ENCODE measurements around the gene ADAM22. TPM values are rescaled to one million over a fixed set of nuclear protein-coding genes. Genes with fewer than 3 reads are reported as not detected.

ADAM22 gene
- total RNA-seq, 1 donor from 2014 or later: 1.6 TPM

GRCh38 chr7:88176190-88176589 is 242.1 kb downstream of the ADAM22 start:
- no peaks in the 10 kb centered on the region for H3K27me3 Mint-ChIP-seq (ENCODE audit: low read depth)
- DNase-seq (ENCODE audit: low spot score): no peak
- H3K4me1 Mint-ChIP-seq (ENCODE audit: low read depth): no peaks in the 10 kb centered on the region
- H3K27ac Mint-ChIP-seq (ENCODE audit: unreplicated experiment): no peak overlapping the region
- no peaks in the 10 kb centered on the region for H3K36me3 Mint-ChIP-seq (ENCODE audit: low read depth)
- no peak for TF ChIP-seq CTCF (IDR thresholded peaks at IDR 0.05)
- no peaks in the 10 kb centered on the region for H3K9me3 Mint-ChIP-seq (ENCODE audit: low read depth)
- H3K4me3 Mint-ChIP-seq (ENCODE audit: unreplicated experiment): no peak overlapping the region

DNA sequence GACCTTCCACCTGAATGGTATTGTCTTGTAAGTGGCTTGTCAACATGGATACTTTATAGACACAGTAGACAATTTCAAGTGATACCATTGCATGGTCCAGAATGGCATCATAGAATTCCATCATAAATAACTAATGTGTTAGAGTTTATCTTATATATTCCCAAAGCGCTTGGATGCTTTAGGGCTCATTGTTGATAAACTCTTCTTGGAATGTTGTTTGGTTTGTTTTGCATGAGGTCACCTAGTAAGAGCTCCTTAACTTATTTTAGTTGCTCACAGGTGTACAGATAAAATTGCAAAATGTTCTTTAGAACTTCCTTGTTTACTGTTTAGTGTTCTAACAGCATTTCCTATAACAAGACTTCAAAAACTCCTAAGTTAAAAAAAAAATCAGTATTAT is 249.0 kb downstream of the ADAM22 start:
- Mint-ChIP-seq H3K4me3 (ENCODE audit: unreplicated experiment) (no peak overlapping the region), H3K9me3 (ENCODE audit: low read depth) (no peaks in the 10 kb centered on the region), H3K36me3 (ENCODE audit: low read depth) (no peaks in the 10 kb centered on the region), H3K4me1 (ENCODE audit: low read depth) (peaks cover 19% of the 10 kb centered on the region), H3K27ac (ENCODE audit: unreplicated experiment) (no peak overlapping the region), H3K27me3 (ENCODE audit: low read depth) (no peaks in the 10 kb centered on the region)
- no peak for TF ChIP-seq CTCF (IDR thresholded peaks at IDR 0.05)
- no peak for DNase-seq (ENCODE audit: low spot score)

DNA sequence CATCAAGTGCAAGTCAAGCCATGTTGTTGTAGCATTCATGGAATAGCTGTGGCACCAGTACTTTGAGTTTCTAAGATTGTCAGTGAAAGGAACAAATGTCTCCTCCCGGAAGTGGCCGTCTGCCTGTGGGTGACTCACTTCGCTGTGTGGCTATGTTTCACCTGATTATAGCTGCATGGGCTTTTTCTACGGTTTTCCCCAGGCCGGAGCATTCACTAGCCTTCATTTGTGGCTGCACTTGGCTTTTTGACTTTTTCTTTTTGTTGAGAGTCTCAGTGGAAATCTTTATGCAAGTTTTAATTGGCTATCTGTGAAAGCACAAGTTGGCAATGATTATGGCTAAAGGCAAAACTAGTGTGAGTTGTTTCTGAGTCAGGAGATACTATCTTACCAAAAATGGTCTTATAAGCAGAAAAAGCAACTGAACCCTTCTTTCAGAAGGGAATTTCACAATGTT is 250.8 kb downstream of the ADAM22 start:
- H3K36me3 Mint-ChIP-seq (ENCODE audit: low read depth): no peaks in the 10 kb centered on the region
- no peak for TF ChIP-seq CTCF (IDR thresholded peaks at IDR 0.05)
- DNase-seq (ENCODE audit: low spot score): no peak
- no peaks in the 10 kb centered on the region for H3K27me3 Mint-ChIP-seq (ENCODE audit: low read depth)
- H3K4me3 Mint-ChIP-seq (ENCODE audit: unreplicated experiment): no peak overlapping the region
- H3K9me3 Mint-ChIP-seq (ENCODE audit: low read depth): no peaks in the 10 kb centered on the region
- H3K4me1 Mint-ChIP-seq (ENCODE audit: low read depth): peaks cover 19% of the 10 kb centered on the region
- H3K27ac Mint-ChIP-seq (ENCODE audit: unreplicated experiment): no peak overlapping the region

DNA sequence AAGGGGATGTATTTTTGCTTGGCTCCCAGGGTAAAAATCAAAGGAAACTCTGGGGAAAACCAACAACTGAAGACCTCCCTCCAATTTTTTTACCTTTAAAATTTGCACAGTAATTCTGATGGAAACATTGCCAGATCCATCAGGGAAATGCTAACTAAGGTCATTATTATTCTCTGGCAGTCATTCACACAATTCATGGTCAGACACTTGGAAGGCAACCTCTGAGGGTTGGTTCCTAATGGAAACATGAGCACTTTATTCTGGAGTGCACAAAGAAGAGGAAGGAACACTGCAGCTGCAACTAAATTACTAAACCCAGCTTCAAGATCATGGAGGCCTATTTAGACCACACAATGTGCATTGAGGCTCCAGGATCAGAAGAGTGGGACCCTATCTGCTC is 251.6 kb downstream of the ADAM22 start:
- no peaks in the 10 kb centered on the region for H3K27me3 Mint-ChIP-seq (ENCODE audit: low read depth)
- no peaks in the 10 kb centered on the region for H3K36me3 Mint-ChIP-seq (ENCODE audit: low read depth)
- no peak overlapping the region for H3K27ac Mint-ChIP-seq (ENCODE audit: unreplicated experiment)
- no peak for DNase-seq (ENCODE audit: low spot score)
- no peaks in the 10 kb centered on the region for H3K9me3 Mint-ChIP-seq (ENCODE audit: low read depth)
- no peak for TF ChIP-seq CTCF (IDR thresholded peaks at IDR 0.05)
- H3K4me1 Mint-ChIP-seq (ENCODE audit: low read depth): peaks cover 19% of the 10 kb centered on the region
- H3K4me3 Mint-ChIP-seq (ENCODE audit: unreplicated experiment): no peak overlapping the region

DNA sequence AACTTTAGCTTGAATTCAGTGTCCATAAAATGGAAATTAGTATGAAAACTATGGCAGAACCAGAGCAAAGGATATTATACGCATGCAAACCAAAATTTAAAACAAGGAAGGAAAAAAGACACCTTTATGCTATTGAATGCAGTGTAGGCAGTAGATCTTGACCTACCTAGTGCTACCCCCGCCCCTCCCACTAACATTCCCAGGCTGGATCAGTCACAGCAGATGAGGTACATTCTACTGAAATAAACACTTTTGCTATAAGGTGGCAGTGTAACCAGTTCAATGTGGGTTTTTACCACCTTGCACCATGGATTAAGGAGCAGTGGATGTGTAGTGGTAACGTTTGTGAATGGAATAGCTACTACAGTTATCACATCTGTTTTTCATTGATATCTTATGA is 257.9 kb downstream of the ADAM22 start:
- Mint-ChIP-seq H3K36me3 (ENCODE audit: low read depth) (no peaks in the 10 kb centered on the region), H3K4me1 (ENCODE audit: low read depth) (peaks cover 9% of the 10 kb centered on the region), H3K27me3 (ENCODE audit: low read depth) (no peaks in the 10 kb centered on the region), H3K9me3 (ENCODE audit: low read depth) (no peaks in the 10 kb centered on the region), H3K27ac (ENCODE audit: unreplicated experiment) (no peak overlapping the region), H3K4me3 (ENCODE audit: unreplicated experiment) (no peak overlapping the region)
- no peak for TF ChIP-seq CTCF (IDR thresholded peaks at IDR 0.05)
- no peak for DNase-seq (ENCODE audit: low spot score)
